Loucy (cell line): ENCODE measurements around the gene AZI2.

Source experiments
- H2AFZ ChIP-seq: fragments of 200-600 bp; sonication (generic); 2 replicates; pipeline ENCODE4 v1.6.0; 2016; ENCODE audit warnings: antibody characterized with exemption, mild to moderate bottlenecking, low read length, moderate library complexity
- H3F3A ChIP-seq: fragments of 200-600 bp; 2 replicates; pipeline ENCODE4 v1.6.0; 2016; ENCODE audit warnings: antibody characterized with exemption, low read depth, mild to moderate bottlenecking
- H3K27me3 ChIP-seq: fragments of 200-600 bp; sonication (generic); 2 replicates; pipeline ENCODE4 v1.6.1; 2014; ENCODE audit warnings: low read length, mild to moderate bottlenecking; ENCODE audit not compliant: insufficient read depth, poor library complexity, severe bottlenecking
- H3K36me3 ChIP-seq: fragments of 200-600 bp; sonication (generic); 2 replicates; pipeline ENCODE4 v1.6.1; 2016; ENCODE audit warnings: low read length; ENCODE audit not compliant: insufficient read depth
- H3K4me1 ChIP-seq: fragments of 200-600 bp; sonication (generic); 2 replicates; pipeline ENCODE4 v1.5.1; 2014; ENCODE audit warnings: low read length, mild to moderate bottlenecking; ENCODE audit not compliant: insufficient read depth, poor library complexity, severe bottlenecking
- H3K4me2 ChIP-seq: fragments of 200-600 bp; sonication (generic); 2 replicates; pipeline ENCODE4 v1.6.0; 2014; ENCODE audit warnings: antibody characterized with exemption, low read length, low read depth, mild to moderate bottlenecking; ENCODE audit not compliant: poor library complexity, severe bottlenecking
- H3K4me3 ChIP-seq: fragments of 200-600 bp; sonication (generic); 2 replicates; pipeline ENCODE4 v1.5.1; 2014; ENCODE audit warnings: low read length, mild to moderate bottlenecking, mixed read lengths; ENCODE audit not compliant: poor library complexity, severe bottlenecking
- H3K79me2 ChIP-seq: fragments of 200-600 bp; sonication (generic); 2 replicates; pipeline ENCODE4 v1.6.1; 2014; ENCODE audit warnings: low read length; ENCODE audit not compliant: insufficient read depth
- H3K9ac ChIP-seq: fragments of 200-600 bp; sonication (generic); 2 replicates; pipeline ENCODE4 v1.6.0; 2014; ENCODE audit warnings: mild to moderate bottlenecking, low read depth, low read length, moderate library complexity; ENCODE audit not compliant: poor library complexity, severe bottlenecking
- H3K9me2 ChIP-seq: fragments of 200-600 bp; sonication (generic); replicated peaks from 2 replicates; pipeline ENCODE4 v1.6.1; 2016; ENCODE audit warnings: low read depth, low read length, mixed read lengths
- H3K9me3 ChIP-seq: fragments of 200-600 bp; sonication (generic); 2 replicates; pipeline ENCODE4 v1.6.1; 2014; ENCODE audit warnings: mild to moderate bottlenecking, antibody characterized with exemption, low read length, low read depth; ENCODE audit not compliant: insufficient read depth
- H4K20me1 ChIP-seq: fragments of 200-600 bp; sonication (generic); 2 replicates; pipeline ENCODE4 v1.6.0; 2014; ENCODE audit warnings: antibody characterized with exemption, low read length, mild to moderate bottlenecking; ENCODE audit not compliant: insufficient read depth, poor library complexity, severe bottlenecking
- CTCF ChIP-seq: fragments of 200-600 bp; sonication (generic); conservative IDR thresholded peaks from 2 replicates; pipeline ENCODE4 v1.5.1; 2014; ENCODE audit warnings: mild to moderate bottlenecking, antibody characterized with exemption, low read length
- EZH2phosphoT487 ChIP-seq: fragments of 200-600 bp; IDR thresholded peaks from 2 replicates; pipeline ENCODE4 v1.6.1; 2018; ENCODE audit warnings: antibody characterized with exemption, mild to moderate bottlenecking, moderate library complexity, borderline replicate concordance

AZI2 gene

GRCh38 chr3:28315711-28316110 is 32.9 kb downstream of the AZI2 start:
- no peak overlapping the region for H3K9ac ChIP-seq
- H3K4me1 ChIP-seq, result peaks cover 3% of the 10 kb centered on the region
- no peaks in the 10 kb centered on the region for H3K79me2 ChIP-seq
- no peaks in the 10 kb centered on the region for H4K20me1 ChIP-seq
- no peaks in the 10 kb centered on the region for H3K9me2 ChIP-seq
- no peaks in the 10 kb centered on the region for H3F3A ChIP-seq
- H3K9me3 ChIP-seq, result no peaks in the 10 kb centered on the region
- H3K4me3 ChIP-seq, result no peak overlapping the region
- no peak for TF ChIP-seq CTCF
- TF ChIP-seq EZH2phosphoT487, result no peak
- H3K27me3 ChIP-seq, result no peaks in the 10 kb centered on the region
- H2AFZ ChIP-seq, result no peak overlapping the region
- no peak overlapping the region for H3K4me2 ChIP-seq
- H3K36me3 ChIP-seq, result 0 out of 2 replicates have a peak, but pooled peaks cover 5% of the 10 kb centered on the region

GRCh38 chr3:28308196-28308595 is 40.4 kb downstream of the AZI2 start:
- no peaks in the 10 kb centered on the region for H3F3A ChIP-seq
- no peaks in the 10 kb centered on the region for H4K20me1 ChIP-seq
- H3K36me3 ChIP-seq, result no peaks in the 10 kb centered on the region
- H3K9ac ChIP-seq, result no peak overlapping the region
- no peaks in the 10 kb centered on the region for H3K4me1 ChIP-seq
- H3K9me2 ChIP-seq, result no peaks in the 10 kb centered on the region
- no peak overlapping the region for H3K4me2 ChIP-seq
- TF ChIP-seq CTCF (no peak), EZH2phosphoT487 (no peak)
- H2AFZ ChIP-seq, result no peak overlapping the region
- H3K79me2 ChIP-seq, result no peaks in the 10 kb centered on the region
- no peaks in the 10 kb centered on the region for H3K9me3 ChIP-seq
- no peak overlapping the region for H3K4me3 ChIP-seq
- H3K27me3 ChIP-seq, result no peaks in the 10 kb centered on the region

- TF ChIP-seq CTCF, result no peak
- no peak for TF ChIP-seq EZH2phosphoT487
- no peaks in the 10 kb centered on the region for H3K79me2 ChIP-seq
- H4K20me1 ChIP-seq, result no peaks in the 10 kb centered on the region
- no peaks in the 10 kb centered on the region for H3K27me3 ChIP-seq
- H3K4me2 ChIP-seq, result no peak overlapping the region
- no peak overlapping the region for H3K4me3 ChIP-seq
- H3K9me3 ChIP-seq, result no peaks in the 10 kb centered on the region
- no peak overlapping the region for H3K9ac ChIP-seq
- H3K9me2 ChIP-seq, result no peaks in the 10 kb centered on the region
- no peaks in the 10 kb centered on the region for H3K36me3 ChIP-seq
- H2AFZ ChIP-seq, result no peak overlapping the region
- H3F3A ChIP-seq, result no peaks in the 10 kb centered on the region
- peaks cover 4% of the 10 kb centered on the region for H3K4me1 ChIP-seq
Observed at GRCh38 chr3:28301688-28302087, 46.9 kb downstream of the AZI2 start.
